ENCODE measurements around the gene TM2D1. TPM values are rescaled to one million over a fixed set of nuclear protein-coding genes. Genes with fewer than 3 reads are reported as not detected.
"Not testable (repeated sequence)": the region's sequence is repeated elsewhere in the genome, so short reads cannot be mapped to it uniquely, and the experiment has no call there.

The TM2D1 gene
- total and polyA plus RNA-seq, 4 donors, result 13.7 to 33.4 (median 25.7) TPM

- Histone ChIP-seq H3K36me3 (ENCODE audit: control insufficient read depth in 4 of 4, insufficient read depth in 3 of 4, low read depth in 1 of 4, low read length in 3 of 4) (peaks cover 3 to 10% (median 6%) of the 10 kb centered on the region in 4 donors), H3K4me3 (ENCODE audit: low read depth in 1 of 3, low read length in 3 of 3) (no peak overlapping the region), H3K27me3 (ENCODE audit: control insufficient read depth in 4 of 4, insufficient read depth in 4 of 4, low read length in 3 of 4) (no peaks in the 10 kb centered on the region), H3K4me1 (ENCODE audit: control insufficient read depth in 4 of 4, insufficient read depth in 4 of 4, low read length in 3 of 4) (no peaks in the 10 kb centered on the region), H3K9ac (ENCODE audit: low read depth in 1 of 2, low read length in 2 of 2) (no peak overlapping the region), H3K27ac (ENCODE audit: low read depth in 1 of 2, low read length in 2 of 2) (no peak overlapping the region), H3K9me3 (ENCODE audit: control insufficient read depth in 4 of 4, low read length in 3 of 4) (no peaks in the 10 kb centered on the region)
- no peak for DNase-seq (ENCODE audit: low spot score)
- no peak for TF ChIP-seq ATF3 (IDR thresholded peaks at IDR 0.05)
- no peak for TF ChIP-seq YY1 (IDR thresholded peaks at IDR 0.05)
- TF ChIP-seq FOXA1 (IDR thresholded peaks at IDR 0.05), result no peak
- TF ChIP-seq FOXA2 (IDR thresholded peaks at IDR 0.05), result no peak
- TF ChIP-seq EGR1 (IDR thresholded peaks at IDR 0.05; ENCODE audit: low read depth in 2 of 2), result no peak
- no peak for TF ChIP-seq JUND (IDR thresholded peaks at IDR 0.05)
- TF ChIP-seq NR2F2 (IDR thresholded peaks at IDR 0.05), result no peak
- TF ChIP-seq SP1 (IDR thresholded peaks at IDR 0.05), result no peak
- TF ChIP-seq HNF4A (conservative IDR thresholded peaks at IDR 0.05), result no peak
- no peak for TF ChIP-seq GABPA (IDR thresholded peaks at IDR 0.05 in 1 of 2, conservative IDR thresholded peaks at IDR 0.05 in 1 of 2)
- TF ChIP-seq ZBTB33 (IDR thresholded peaks at IDR 0.05), result no peak
- TF ChIP-seq TAF1 (conservative IDR thresholded peaks at IDR 0.05), result no peak
- TF ChIP-seq REST (IDR thresholded peaks at IDR 0.05), result no peak
- no peak for TF ChIP-seq CTCF (IDR thresholded peaks at IDR 0.05; ENCODE audit: low read depth, low read length, missing input control)
- TF ChIP-seq MAX (IDR thresholded peaks at IDR 0.05), result no peak
- TF ChIP-seq HNF4G (IDR thresholded peaks at IDR 0.05), result no peak
- no peak for TF ChIP-seq RXRA (IDR thresholded peaks at IDR 0.05)
- no peak for TF ChIP-seq RAD21 (IDR thresholded peaks at IDR 0.05)
- WGBS, result 96% methylated on average over 2 of the region's 2 CpGs
Observed at GRCh38 chr1:61680500-61680899, 44.4 kb downstream of the TM2D1 start.

- H3K4me1 ChIP-seq (ENCODE audit: control insufficient read depth in 4 of 4, insufficient read depth in 4 of 4, low read length in 3 of 4); H3K4me3 ChIP-seq (ENCODE audit: low read depth in 1 of 3, low read length in 3 of 3); H3K36me3 ChIP-seq (ENCODE audit: control insufficient read depth in 4 of 4, insufficient read depth in 3 of 4, low read depth in 1 of 4, low read length in 3 of 4); DNase-seq (ENCODE audit: low spot score); H3K27me3 ChIP-seq (ENCODE audit: control insufficient read depth in 4 of 4, insufficient read depth in 4 of 4, low read length in 3 of 4); H3K9ac ChIP-seq (ENCODE audit: low read depth in 1 of 2, low read length in 2 of 2); H3K9me3 ChIP-seq (ENCODE audit: control insufficient read depth in 4 of 4, low read length in 3 of 4); H3K27ac ChIP-seq (ENCODE audit: low read depth in 1 of 2, low read length in 2 of 2): not testable (repeated sequence)
- WGBS, result 99% methylated on average over 2 of the region's 2 CpGs
Observed at GRCh38 chr1:61676881-61677280, 48.1 kb downstream of the TM2D1 start.

All from liver (tissue), 9 donors.